GM23338 (cell line): ENCODE data around the gene IGSF9B. TPM values are rescaled to one million over a fixed set of nuclear protein-coding genes. Genes with fewer than 3 reads are reported as not detected.
A peak's percentile ranks its signal among the peaks of the same experiment; 100 is the strongest.

Experiments
- ATAC-seq: fragments of 200-7000 bp; cut with Tn5 transposase; 3 replicates; pipeline ENCODE4 v1.9.1; 2020
- DNase-seq: peaks from one replicate; pipeline ENCODE4 v3.0.0-alpha.2; 2015; ENCODE audit warnings: low spot score
- H2AFZ ChIP-seq: fragments of 200-600 bp; sonication (generic); 2 replicates; pipeline ENCODE4 v1.8.0; 2016; ENCODE audit warnings: antibody characterized with exemption, mild to moderate bottlenecking, moderate library complexity
- H3F3A ChIP-seq: fragments of 200-600 bp; sonication (generic); replicated peaks from 2 replicates; pipeline ENCODE4 v1.8.0; 2017; ENCODE audit warnings: antibody characterized with exemption, mixed run types, low read depth
- H3K27ac ChIP-seq: fragments of 200-600 bp; sonication (generic); 2 replicates; pipeline ENCODE4 v1.6.1; 2016; ENCODE audit warnings: low read depth
- H3K27me3 ChIP-seq: fragments of 200-600 bp; sonication (generic); 2 replicates; pipeline ENCODE4 v1.8.0; 2016; ENCODE audit warnings: mild to moderate bottlenecking, mixed run types, moderate library complexity; ENCODE audit not compliant: insufficient read depth
- H3K36me3 ChIP-seq: fragments of 200-600 bp; sonication (generic); 2 replicates; pipeline ENCODE4 v1.8.0; 2016; ENCODE audit warnings: mild to moderate bottlenecking; ENCODE audit not compliant: insufficient read depth
- H3K4me1 ChIP-seq: fragments of 200-600 bp; sonication (generic); 2 replicates; pipeline ENCODE4 v1.8.0; 2016; ENCODE audit warnings: mild to moderate bottlenecking, moderate library complexity; ENCODE audit not compliant: insufficient read depth
- H3K4me2 ChIP-seq: fragments of 200-600 bp; sonication (generic); 2 replicates; pipeline ENCODE4 v1.7.1; 2017; ENCODE audit warnings: mixed run types
- H3K4me3 ChIP-seq: fragments of 200-600 bp; sonication (generic); 2 replicates; pipeline ENCODE4 v1.6.1; 2016; ENCODE audit warnings: mixed run types
- H3K79me2 ChIP-seq: fragments of 200-600 bp; sonication (generic); replicated peaks from 2 replicates; pipeline ENCODE4 v1.8.0; 2017; ENCODE audit warnings: mild to moderate bottlenecking; ENCODE audit not compliant: insufficient read depth
- H3K9me2 ChIP-seq: fragments of 200-600 bp; sonication (generic); 2 replicates; pipeline ENCODE4 v1.8.0; 2017; ENCODE audit not compliant: insufficient read depth
- H4K20me1 ChIP-seq: fragments of 200-600 bp; sonication (generic); replicated peaks from 2 replicates; pipeline ENCODE4 v1.8.0; 2017; ENCODE audit warnings: mild to moderate bottlenecking; ENCODE audit not compliant: insufficient read depth
- H3K27ac Mint-ChIP-seq: 2 replicates; pipeline ENCODE4 v1.8.0; 2020; ENCODE audit warnings: inconsistent platforms, mild to moderate bottlenecking, moderate library complexity, mixed read lengths
- H3K27me3 Mint-ChIP-seq: 3 replicates; pipeline ENCODE4 v1.8.0; 2022; ENCODE audit warnings: low read depth, mild to moderate bottlenecking, moderate library complexity, mixed read lengths, inconsistent platforms; ENCODE audit not compliant: insufficient read depth, poor library complexity
- H3K36me3 Mint-ChIP-seq: 3 replicates; pipeline ENCODE4 v1.8.0; 2021; ENCODE audit warnings: low read depth, mild to moderate bottlenecking, inconsistent platforms, moderate library complexity, mixed read lengths
- H3K4me1 Mint-ChIP-seq: 3 replicates; pipeline ENCODE4 v1.8.0; 2020; ENCODE audit warnings: mild to moderate bottlenecking, inconsistent platforms, mixed read lengths
- H3K4me3 Mint-ChIP-seq: 3 replicates; pipeline ENCODE4 v1.8.0; 2021; ENCODE audit warnings: moderate library complexity, mild to moderate bottlenecking, inconsistent platforms, mixed read lengths
- H3K9me3 Mint-ChIP-seq: 3 replicates; pipeline ENCODE4 v1.8.0; 2020; ENCODE audit warnings: moderate library complexity, mild to moderate bottlenecking, inconsistent platforms, mixed read lengths
- CTCF ChIP-seq, 2 experiments: fragments of 200-600 bp in 1 of 2; sonication (generic) in 1 of 2; conservative IDR thresholded peaks; 2 replicates each; pipeline versions ENCODE4 v1.5.1 to v1.6.1; 2016 to 2017; ENCODE audit warnings: antibody characterized with exemption in 2 of 2, low read depth in 2 of 2, mild to moderate bottlenecking in 2 of 2, moderate library complexity in 1 of 2
- ETS1 ChIP-seq: IDR thresholded peaks from 2 replicates; pipeline ENCODE4 v1.6.1; 2016; ENCODE audit warnings: antibody characterized with exemption
- EZH2 ChIP-seq: fragments of 200-600 bp; sonication (generic); IDR thresholded peaks from one replicate; pipeline ENCODE4 v1.8.0; 2017; ENCODE audit warnings: antibody characterized with exemption, mild to moderate bottlenecking, low read depth; ENCODE audit not compliant: unreplicated experiment
- NANOG ChIP-seq: IDR thresholded peaks from 2 replicates; pipeline ENCODE4 v1.6.1; 2016; ENCODE audit warnings: antibody characterized with exemption, borderline replicate concordance
- POLR2AphosphoS5 ChIP-seq: IDR thresholded peaks from 2 replicates; pipeline ENCODE4 v1.6.1; 2016; ENCODE audit warnings: antibody characterized with exemption, low read depth
- REST ChIP-seq: IDR thresholded peaks from one replicate; pipeline ENCODE4 v1.6.1; 2018; ENCODE audit warnings: antibody characterized with exemption; ENCODE audit not compliant: unreplicated experiment
- polyA plus RNA-seq: library from polyadenylated mRNA; unstranded; fragments of >200 nt; fragmentation: Nextera tagmentation; extraction: Ambion mirVana; gene quantifications from 2 replicates; pipeline ENCODE4 v1.2.1, GENCODE V29; 2016
- total RNA-seq: library from RNA; depleted of rRNA; stranded (reverse); fragments of >200 nt; shearing (Covaris generic); gene quantifications from 2 replicates; pipeline ENCODE4 v1.2.3, GENCODE V29; 2014

Gene IGSF9B
- total and polyA plus RNA-seq, 2 experiments from 2014 or later = 8.7 to 51.2 TPM

GRCh38 chr11:133966921-133967598 lies 10.3 kb upstream of the IGSF9B start:
- DNase-seq (peak; percentile 83), ATAC-seq (peak; percentile 88)
- Mint-ChIP-seq H3K27me3 (peaks cover 7% of the 10 kb centered on the region), H3K36me3 (no peaks in the 10 kb centered on the region; the same call in 2 of the 3 replicates), H3K9me3 (no peaks in the 10 kb centered on the region), H3K27ac (no peak overlapping the region), H3K4me1 (peaks cover 10% of the 10 kb centered on the region), H3K4me3 (peak overlapping the region; percentile 64; the same call in 2 of the 3 replicates)
- Histone ChIP-seq H3K9me2 (no peaks in the 10 kb centered on the region), H3K4me2 (no peak overlapping the region; the same call in 1 of the 2 replicates), H3K79me2 (no peaks in the 10 kb centered on the region), H4K20me1 (no peaks in the 10 kb centered on the region), H3K4me1 (no peaks in the 10 kb centered on the region; the same call in 1 of the 2 replicates), H2AFZ (peak overlapping the region; percentile 97), H3K27me3 (no peaks in the 10 kb centered on the region), H3K4me3 (peak overlapping the region; percentile 15; the same call in 1 of the 2 replicates), H3K27ac (no peak overlapping the region), H3F3A (no peaks in the 10 kb centered on the region), H3K36me3 (no peaks in the 10 kb centered on the region)
- TF ChIP-seq CTCF (conservative IDR thresholded peaks at IDR 0.05; ENCODE audit: low read depth in 2 of 2) (peak; percentile 55 to 78), ETS1 (no peak), NANOG (no peak), REST (peak; percentile 50)

- Histone ChIP-seq H4K20me1 (no peaks in the 10 kb centered on the region), H3K79me2 (no peaks in the 10 kb centered on the region), H3K9me2 (peaks cover 5% of the 10 kb centered on the region; the same call in 1 of the 2 replicates), H3F3A (no peaks in the 10 kb centered on the region), H3K27ac (no peak overlapping the region), H3K4me2 (no peak overlapping the region), H3K4me1 (no peaks in the 10 kb centered on the region; the same call in 1 of the 2 replicates), H3K36me3 (no peaks in the 10 kb centered on the region), H3K4me3 (no peak overlapping the region), H2AFZ (no peak overlapping the region), H3K27me3 (no peaks in the 10 kb centered on the region)
- Mint-ChIP-seq H3K27me3 (peaks cover 7% of the 10 kb centered on the region), H3K9me3 (no peaks in the 10 kb centered on the region), H3K36me3 (no peaks in the 10 kb centered on the region; the same call in 2 of the 3 replicates), H3K4me1 (peaks cover 10% of the 10 kb centered on the region), H3K27ac (no peak overlapping the region), H3K4me3 (no peak overlapping the region)
- no peak for TF ChIP-seq ETS1
- TF ChIP-seq NANOG = no peak
- TF ChIP-seq EZH2 = no peak
- no peak for TF ChIP-seq POLR2AphosphoS5
- ATAC-seq (no peak), DNase-seq (no peak)
Measured at GRCh38 chr11:133966172-133966651, 9.4 kb upstream of the IGSF9B start.
